GM19023 (cell line): ENCODE measurements around the gene NTF3.

Experiments used
- ATAC-seq: cut with Tn5 transposase; IDR thresholded peaks from one replicate; pipeline ENCODE4 v1.9.1; 2021; ENCODE audit warnings: mild to moderate bottlenecking, moderate library complexity; ENCODE audit not compliant: unreplicated experiment

The NTF3 gene

GRCh38 chr12:5432011-5432400 lies at the start of gene NTF3:
Gene NTF3, plus strand, starts transcription at chr12:5432108. Its CDS starts 217 bp downstream, at chr12:5432325.
- ATAC-seq: no peak

- no peak for ATAC-seq
Observed at GRCh38 chr12:5384015-5384414, 47.9 kb upstream of the NTF3 start.

GRCh38 chr12:5388581-5389535 lies 43.0 kb upstream of the NTF3 start:
- ATAC-seq: no peak

GRCh38 chr12:5390174-5390799 lies 41.6 kb upstream of the NTF3 start:
- ATAC-seq: no peak

- ATAC-seq: no peak
Observed at GRCh38 chr12:5391653-5392052, 40.3 kb upstream of the NTF3 start.

- ATAC-seq: no peak
Observed at GRCh38 chr12:5392961-5393360, 38.9 kb upstream of the NTF3 start.

- ATAC-seq: no peak
Observed at GRCh38 chr12:5395443-5396271, 36.3 kb upstream of the NTF3 start.

- ATAC-seq: no peak
Observed at GRCh38 chr12:5396541-5396940, 35.4 kb upstream of the NTF3 start.

GRCh38 chr12:5399266-5399665 lies 32.6 kb upstream of the NTF3 start:
- no peak for ATAC-seq

GRCh38 chr12:5402009-5402935 lies 29.6 kb upstream of the NTF3 start:
- ATAC-seq: no peak

GRCh38 chr12:5403411-5403810 lies 28.5 kb upstream of the NTF3 start:
- ATAC-seq: no peak

GRCh38 chr12:5407034-5407856 lies 24.7 kb upstream of the NTF3 start:
- no peak for ATAC-seq

- ATAC-seq: no peak
Observed at GRCh38 chr12:5409619-5410018, 22.3 kb upstream of the NTF3 start.

- ATAC-seq: no peak
Observed at GRCh38 chr12:5416571-5416970, 15.3 kb upstream of the NTF3 start.

- no peak for ATAC-seq
Observed at GRCh38 chr12:5417500-5417899, 14.4 kb upstream of the NTF3 start.

GRCh38 chr12:5428332-5429221 lies 3.3 kb upstream of the NTF3 start:
- no peak for ATAC-seq

- no peak for ATAC-seq
Observed at GRCh38 chr12:5429741-5430557, 2.0 kb upstream of the NTF3 start.
